SIG-M5 treated with dmso at 0.1 percent for 504 hours (cell line): ENCODE data around the gene RMND5A.

ENCODE experiments used
- DNase-seq: peaks from one replicate; lab custom pipeline; 2025; ENCODE audit not compliant: unreplicated experiment; lab: John Stamatoyannopoulos, UW

RMND5A gene

DNA sequence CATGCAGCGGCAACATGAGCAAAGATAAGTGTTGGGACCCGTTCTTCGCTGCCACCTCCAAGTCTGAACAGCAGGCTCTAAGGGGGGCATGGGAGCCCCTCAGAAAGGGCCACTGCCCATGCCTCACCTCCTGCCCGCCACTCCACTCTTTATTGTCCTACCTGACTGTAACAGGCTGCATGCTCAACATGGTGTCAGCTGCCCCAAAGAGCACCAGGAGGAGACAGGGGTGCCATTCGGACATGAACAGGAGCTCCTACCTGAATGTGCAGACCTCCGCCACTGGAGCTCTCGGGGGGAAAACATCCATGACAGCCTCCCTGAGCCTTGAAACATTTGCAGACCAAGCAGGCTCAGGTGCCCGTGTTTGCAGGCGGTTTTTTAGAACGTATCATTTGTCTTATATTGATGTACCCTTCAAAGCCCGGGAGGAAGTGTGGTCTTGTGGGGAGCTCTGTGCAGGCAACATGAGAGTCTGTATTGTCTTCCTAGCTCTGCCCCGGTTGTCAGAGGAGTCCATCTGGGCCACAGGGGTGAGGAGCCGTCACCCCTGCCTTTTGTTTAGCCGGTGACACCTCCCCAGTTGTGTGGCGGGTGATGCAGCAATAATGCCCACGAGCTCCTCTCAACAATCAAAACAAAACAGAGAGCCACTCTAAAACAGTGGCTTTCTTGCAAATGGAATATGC, 105.7 kb downstream of the RMND5A start:
- no peak for DNase-seq

DNA sequence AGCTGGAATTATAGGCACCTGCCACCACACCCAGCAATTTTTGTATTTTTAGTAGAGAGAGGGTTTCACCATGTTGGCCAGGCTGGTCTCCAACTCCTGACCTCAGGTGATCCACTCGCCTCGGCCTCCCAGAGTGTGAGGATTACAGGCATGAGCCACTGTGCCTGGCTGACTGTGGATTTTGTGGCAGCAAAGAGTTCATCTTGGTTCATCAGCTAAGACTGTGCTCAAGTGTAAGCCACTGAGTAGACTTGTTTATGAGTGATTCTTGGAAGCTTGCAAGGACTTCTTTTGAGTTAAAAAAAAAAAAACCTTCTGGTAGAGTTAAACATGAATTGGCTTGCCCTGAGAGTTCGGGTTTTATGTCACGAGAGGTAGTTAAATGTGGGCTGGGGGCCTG, 106.9 kb downstream of the RMND5A start:
- DNase-seq = no peak
